GM12878 (cell line): ENCODE results near the gene ZBTB14. TPM values are rescaled to one million over a fixed set of nuclear protein-coding genes. Genes with fewer than 3 reads are reported as not detected.

Experiments
- ATAC-seq: fragments of 200-7000 bp; cut with Tn5 transposase; 3 replicates; pipeline ENCODE4 v1.9.1; 2020; ENCODE audit warnings: mild to moderate bottlenecking, moderate library complexity
- BruUV-seq: library from RNA; stranded (reverse); fragments of 400-500 nt; replicated peaks from 2 replicates; lab custom pipeline; 2021; lab: Mats Ljungman, UMichigan
- CTCF ChIA-PET: fragments of 300-600 bp; sonication (Branson Sonifier 250); formaldehyde crosslinking; extraction: SDS; loops from one replicate; lab custom pipeline; 2021; ENCODE audit warnings: inconsistent platforms; lab: Yijun Ruan, JAX
- POLR2A ChIA-PET: fragments of 350-600 bp; formaldehyde crosslinking; extraction: SDS; loops from one replicate; lab custom pipeline; 2021; ENCODE audit warnings: inconsistent platforms; lab: Charles Lee
- RAD21 ChIA-PET: fragments of 300-600 bp; sonication (Branson Sonifier 250); formaldehyde crosslinking; loops from one replicate; lab custom pipeline; 2023; ENCODE audit warnings: antibody characterized with exemption; ENCODE audit not compliant: unreplicated experiment; lab: Charles Lee
- SMC1A ChIA-PET: fragments of 300-600 bp; sonication (Branson Sonifier 250); formaldehyde crosslinking; loops from one replicate; lab custom pipeline; 2023; ENCODE audit not compliant: unreplicated experiment, uncharacterized antibody; lab: Charles Lee
- DNase-seq: peaks from one replicate; pipeline ENCODE4 v3.0.0-alpha.2; 2011; ENCODE audit warnings: low read depth, low spot score
- FAIRE-seq: peaks from 3 replicates; lab custom pipeline; 2011; peaks lifted over from hg19 to GRCh38; lab: Jason Lieb, UNC
- H2AFZ ChIP-seq: 2 replicates; pipeline ENCODE4 v1.6.0; 2011; ENCODE audit warnings: low read depth, low read length, control low read depth; ENCODE audit not compliant: control insufficient read depth
- H3K27ac ChIP-seq: 2 replicates; pipeline ENCODE4 v1.5.1; 2011; ENCODE audit warnings: control low read depth; ENCODE audit not compliant: control insufficient read depth, insufficient read depth
- H3K27me3 ChIP-seq, 2 experiments: replicated peaks in 1 of 2; 2 replicates each; pipeline versions ENCODE4 v1.6.0 to v1.6.1; 2011; ENCODE audit warnings: low read length in 1 of 2; ENCODE audit not compliant: control insufficient read depth in 2 of 2, insufficient read depth in 2 of 2
- H3K36me3 ChIP-seq, 2 experiments: 2 replicates each; pipeline ENCODE4 v1.5.1; 2011; ENCODE audit warnings: low read length in 1 of 2; ENCODE audit not compliant: control insufficient read depth in 2 of 2, insufficient read depth in 2 of 2
- H3K4me1 ChIP-seq: 2 replicates; pipeline ENCODE4 v1.6.1; 2011; ENCODE audit warnings: mild to moderate bottlenecking, low read length, moderate library complexity, mixed read lengths; ENCODE audit not compliant: control insufficient read depth, insufficient read depth
- H3K4me2 ChIP-seq: 2 replicates; pipeline ENCODE4 v1.6.0; 2011; ENCODE audit warnings: control low read depth; ENCODE audit not compliant: control insufficient read depth, insufficient read depth
- H3K4me3 ChIP-seq: fragments of 200-600 bp; sonication (generic); 2 replicates; pipeline ENCODE4 v1.5.1; 2016
- H3K79me2 ChIP-seq: 2 replicates; pipeline ENCODE4 v1.6.0; 2011; ENCODE audit warnings: low read length; ENCODE audit not compliant: control insufficient read depth, insufficient read depth
- H3K9ac ChIP-seq: 2 replicates; pipeline ENCODE4 v1.8.0; 2011; ENCODE audit warnings: low read length, control low read depth, mixed read lengths; ENCODE audit not compliant: control insufficient read depth, insufficient read depth
- H3K9me3 ChIP-seq: replicated peaks from 3 replicates; pipeline ENCODE4 v1.5.1; 2011; ENCODE audit warnings: mild to moderate bottlenecking, low read length; ENCODE audit not compliant: control insufficient read depth, insufficient read depth
- H4K20me1 ChIP-seq: 2 replicates; pipeline ENCODE4 v1.6.0; 2011; ENCODE audit not compliant: control insufficient read depth, insufficient read depth
- CREM ChIP-seq: IDR thresholded peaks from 2 replicates; pipeline ENCODE4 v1.6.1; 2014; ENCODE audit warnings: antibody characterized with exemption, low read depth
- EP300 ChIP-seq, 2 experiments: fragments of 150-350 bp in 1 of 2; IDR thresholded peaks; 2 replicates each; pipeline ENCODE4 v1.6.1; 2011 to 2012; ENCODE audit warnings: low read depth in 2 of 2, low read length in 2 of 2, borderline replicate concordance in 1 of 2, improper control_type of control experiment in 1 of 2, inconsistent platforms in 1 of 2; ENCODE audit not compliant: control insufficient read depth in 1 of 2
- NFYB ChIP-seq: IDR thresholded peaks from 2 replicates; pipeline ENCODE4 v1.6.1; 2011; ENCODE audit warnings: low read depth, mild to moderate bottlenecking, low read length, improper control_type of control experiment, moderate library complexity; ENCODE audit not compliant: insufficient read depth
- PAX5 ChIP-seq: IDR thresholded peaks from 2 replicates; pipeline ENCODE4 v1.6.1; 2011; ENCODE audit warnings: low read depth, low read length, borderline replicate concordance
- POLR2AphosphoS5 ChIP-seq: IDR thresholded peaks from 2 replicates; pipeline ENCODE4 v1.6.1; 2011; ENCODE audit warnings: mild to moderate bottlenecking, low read length, inconsistent platforms
- SMARCA5 ChIP-seq: fragments of 450-650 bp; IDR thresholded peaks from 2 replicates; pipeline ENCODE4 v1.6.1; 2017; ENCODE audit warnings: mild to moderate bottlenecking
- ZBTB11 ChIP-seq: fragments of 450-650 bp; formaldehyde crosslinking; IDR thresholded peaks from 2 replicates; pipeline ENCODE4 v1.5.0; 2022; ENCODE audit warnings: mild to moderate bottlenecking, missing genetic modification characterization
- ZBTB4 ChIP-seq: fragments of 450-650 bp; formaldehyde crosslinking; IDR thresholded peaks from 2 replicates; pipeline ENCODE4 v1.4.0; 2022; ENCODE audit warnings: mild to moderate bottlenecking, moderate library complexity
- ZNF217 ChIP-seq: fragments of 450-650 bp; IDR thresholded peaks from 2 replicates; pipeline ENCODE4 v1.6.1; 2017; ENCODE audit warnings: antibody characterized with exemption, mild to moderate bottlenecking
- ZSCAN29 ChIP-seq: fragments of 450-650 bp; IDR thresholded peaks from 2 replicates; pipeline ENCODE4 v1.6.1; 2017; ENCODE audit warnings: mild to moderate bottlenecking, moderate library complexity
- ZZZ3 ChIP-seq: IDR thresholded peaks from 2 replicates; pipeline ENCODE4 v1.6.1; 2011; ENCODE audit warnings: low read depth; ENCODE audit not compliant: control insufficient read depth, insufficient read length
- WGBS: methylation state at CpG from one replicate; pipeline ENCODE4 v1.1.6; 2016; ENCODE audit warnings: low lambda C conversion rate; ENCODE audit not compliant: insufficient replicate concordance, insufficient coverage; ENCODE audit errors: missing lambda C conversion rate; 5-methylcytosine and 5-hydroxymethylcytosine counted together
- in situ Hi-C: fragments of 300-500 bp; cut with MboI; formaldehyde crosslinking; loops from 9 replicates; pipeline ENCODE4 v1.14.3; 2018; ENCODE audit warnings: mixed read lengths
- intact Hi-C: fragments of 100-400 bp; cut with micrococcal nuclease; formaldehyde crosslinking; loops from one replicate; pipeline ENCODE4 v1.14.2; 2022; ENCODE audit not compliant: unreplicated experiment
- polyA plus RNA-seq, 11 experiments: library from polyadenylated mRNA; depleted of rRNA in 4 of 11; unstranded in 6 of 11; stranded (reverse) in 5 of 11; fragments of >200 nt; fragmentation: Nextera tagmentation in 4 of 11; fragmentation: Illumina TruSeq in 1 of 11; extraction: Ambion mirVana in 4 of 11; extraction: Trizol in 1 of 11; gene quantifications; 1 replicate in 1 of 11; 2 replicates in 10 of 11; pipeline versions ENCODE4 v1.2.1 to v1.2.3, GENCODE V29; 2011 to 2016; ENCODE audit warnings: inconsistent platforms in 2 of 11, missing spikeins in 2 of 11, low read depth in 1 of 11
- total RNA-seq, 4 experiments: library from RNA; depleted of rRNA in 3 of 4; stranded (reverse); fragments of >200 nt in 3 of 4; fragmentation: Illumina TruSeq in 1 of 4; extraction: Trizol in 1 of 4; gene quantifications; 2 replicates each; pipeline versions ENCODE4 v1.2.1 to v1.2.3, GENCODE V29; 2013 to 2021

ZBTB14 gene
- total and polyA plus RNA-seq, 10 of the 15 experiments (the other 5 are each of a cell fraction or from before 2014, with no cell fraction given), result 4.4 to 21.2 (median 11.1) TPM

- Histone ChIP-seq H3K27ac (no peak overlapping the region), H3K4me2 (no peak overlapping the region), H3K79me2 (no peaks in the 10 kb centered on the region), H3K4me1 (no peaks in the 10 kb centered on the region), H3K4me3 (no peak overlapping the region), H3K9ac (no peak overlapping the region), H3K36me3 (no peaks in the 10 kb centered on the region), H2AFZ (no peak overlapping the region)
- BruUV-seq, result no TSS peak
- FAIRE-seq, result no peak
- RAD21 ChIA-PET, result no interaction called here
- in situ Hi-C loops (no loop called here), intact Hi-C loops (no loop called here)
- 42% methylated on average over 6 of the region's 6 CpGs for WGBS
- POLR2A ChIA-PET, result no interaction called here
- CTCF ChIA-PET, result no interaction called here
- no peak for ATAC-seq
- TF ChIP-seq SMARCA5, result no peak
- TF ChIP-seq ZBTB4, result no peak
- no peak for TF ChIP-seq ZZZ3
- TF ChIP-seq NFYB, result no peak
- TF ChIP-seq ZNF217, result no peak
- TF ChIP-seq CREM, result no peak
- TF ChIP-seq PAX5, result no peak
- TF ChIP-seq EP300 (IDR thresholded peaks at IDR 0.05; ENCODE audit: borderline replicate concordance in 1 of 2, control insufficient read depth in 1 of 2, low read depth in 2 of 2, low read length in 2 of 2), result no peak
- TF ChIP-seq POLR2AphosphoS5, result no peak
- no peak for TF ChIP-seq ZSCAN29
- TF ChIP-seq ZBTB11 (CRISPR knock-in tag), result no peak
- TF ChIP-seq, all 136 proteins: peak for 0
- no peaks in the 10 kb centered on the region for H3K27me3 ChIP-seq
- H3K9me3 ChIP-seq, result no peaks in the 10 kb centered on the region
- no peaks in the 10 kb centered on the region for H4K20me1 ChIP-seq
- no peak for DNase-seq
- SMC1A ChIA-PET, result no interaction called here
These were observed 44.4 kb downstream of the ZBTB14 start for GRCh38 chr18:5251117-5251516.
